ENCODE data around the gene MEIS2.
A peak's percentile ranks its signal among the peaks of the same experiment; 100 is the strongest.

MEIS2 gene

DNA sequence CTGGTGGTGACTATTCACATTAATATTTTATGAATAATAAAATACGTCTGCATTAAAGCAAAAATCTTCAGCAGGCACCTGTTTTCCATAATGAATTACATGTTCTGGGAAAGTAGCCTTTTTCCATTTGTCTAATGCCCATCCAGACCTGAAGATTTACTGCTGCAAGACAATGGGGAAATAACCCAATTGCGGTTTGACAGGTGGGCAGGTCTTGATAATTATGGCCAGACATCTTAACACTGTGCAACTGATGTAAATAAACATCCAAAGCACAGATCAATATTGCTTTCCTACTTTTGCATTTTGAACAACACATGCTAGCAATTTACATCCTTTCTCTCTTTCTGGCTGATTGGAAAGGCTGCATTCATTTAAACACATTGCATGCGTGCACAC is 173.9 kb downstream of the MEIS2 start:
- DNase-seq (ENCODE audit: low spot score): no peak

DNA sequence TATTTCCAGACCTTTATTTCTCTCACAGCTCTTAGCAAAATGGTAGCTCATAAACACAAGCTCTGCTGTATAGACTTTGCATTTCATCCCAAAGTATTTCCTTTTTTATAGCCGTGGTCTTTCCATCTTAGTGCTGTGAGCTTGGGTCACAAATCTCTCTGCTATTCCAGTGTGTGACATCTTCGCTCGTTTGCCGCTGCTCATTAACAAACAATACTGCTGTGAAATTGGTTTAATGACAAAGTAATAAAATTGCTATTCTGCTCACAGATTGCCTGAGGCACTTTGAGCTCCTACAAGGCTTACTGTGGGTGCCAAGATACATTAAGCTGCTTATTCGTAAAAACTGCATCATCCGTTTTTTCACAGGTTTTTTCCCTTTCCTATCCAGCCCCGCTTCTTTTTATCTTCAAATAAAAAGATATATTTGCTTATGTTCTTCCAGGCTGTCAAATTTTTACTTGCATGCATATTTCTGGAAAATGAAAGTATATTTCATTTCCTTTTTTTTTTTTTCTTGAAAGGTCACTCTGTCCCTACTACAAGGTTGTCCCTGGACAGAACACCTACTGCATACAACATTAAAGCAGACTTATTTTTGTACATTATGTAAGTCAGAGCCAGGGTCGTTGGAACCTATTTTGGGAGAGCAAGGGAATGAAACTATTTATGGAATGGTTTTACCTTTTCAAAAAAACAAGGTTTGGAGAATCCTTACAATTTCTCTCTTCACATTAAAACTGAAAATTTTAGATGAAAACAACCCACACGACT is 174.5 kb downstream of the MEIS2 start:
- DNase-seq (ENCODE audit: low spot score): no peak

DNA sequence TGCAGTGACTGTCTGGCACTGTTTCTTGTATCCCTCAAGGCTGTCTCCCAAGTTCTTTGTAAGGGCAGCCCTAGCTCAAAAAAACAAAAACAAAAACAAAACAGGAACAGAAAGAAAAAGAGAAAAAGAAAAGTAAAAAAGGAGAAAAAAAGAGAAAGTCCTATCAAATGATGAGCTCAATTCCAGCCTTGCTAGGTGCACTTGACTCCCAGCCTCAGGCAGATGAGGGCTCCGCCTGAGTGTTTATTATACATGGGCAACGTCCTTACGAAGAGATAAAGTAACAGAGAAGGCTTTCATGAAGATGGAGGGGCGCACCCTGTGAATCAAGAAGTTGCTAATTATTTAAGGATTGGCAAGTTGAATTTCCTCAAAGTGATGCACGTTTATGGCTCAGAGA is 175.3 kb downstream of the MEIS2 start:
- no peak for DNase-seq (ENCODE audit: low spot score)

DNA sequence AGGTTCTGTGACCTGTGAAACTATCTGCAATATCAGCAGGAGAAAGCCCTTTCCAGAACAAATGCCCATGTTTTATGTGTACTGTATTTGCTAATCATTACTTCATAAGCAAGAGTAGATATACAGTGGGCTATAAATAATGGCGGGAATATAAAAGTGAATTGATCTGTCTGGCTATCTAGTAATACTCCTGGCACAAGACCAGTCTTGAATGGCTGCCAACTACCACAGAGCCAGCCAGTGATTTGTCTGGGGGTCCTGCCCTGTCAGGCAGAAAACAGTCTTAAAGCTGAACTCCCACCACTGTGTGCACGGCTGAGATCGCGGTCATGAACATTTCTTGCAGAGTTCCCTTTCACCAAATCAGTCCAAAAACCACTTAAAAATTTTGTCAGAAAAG is 176.3 kb downstream of the MEIS2 start:
- no peak for DNase-seq (ENCODE audit: low spot score)

DNA sequence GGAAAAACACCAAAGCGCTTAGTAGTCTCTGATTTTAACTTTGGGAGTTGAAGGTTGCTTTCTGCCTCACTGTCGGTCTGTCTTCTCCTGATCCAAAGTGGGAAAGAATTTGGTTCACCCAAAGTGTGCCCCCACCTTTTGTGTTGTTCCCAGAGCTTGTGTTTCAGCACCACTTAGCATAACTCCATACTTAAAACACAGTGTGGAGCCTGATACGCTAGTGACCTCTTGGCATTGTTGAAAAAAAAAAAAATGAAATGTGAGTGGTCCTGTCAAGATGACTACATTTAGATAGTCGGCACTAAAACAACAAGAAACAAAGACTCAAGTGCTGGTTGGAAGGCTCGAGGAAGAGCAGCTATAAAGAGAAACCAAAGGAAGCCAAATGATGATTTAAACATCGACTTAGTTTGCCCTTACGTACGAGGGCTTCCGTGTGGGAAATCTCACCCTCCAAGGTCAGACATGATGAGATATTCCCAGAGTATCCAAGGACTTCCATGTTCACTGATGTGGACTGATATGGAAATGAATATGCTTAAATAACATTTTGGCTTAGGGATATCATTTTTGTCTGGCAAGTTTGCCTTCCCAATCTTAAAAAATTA is 178.8 kb downstream of the MEIS2 start:
- no peak for DNase-seq (ENCODE audit: low spot score)

DNA sequence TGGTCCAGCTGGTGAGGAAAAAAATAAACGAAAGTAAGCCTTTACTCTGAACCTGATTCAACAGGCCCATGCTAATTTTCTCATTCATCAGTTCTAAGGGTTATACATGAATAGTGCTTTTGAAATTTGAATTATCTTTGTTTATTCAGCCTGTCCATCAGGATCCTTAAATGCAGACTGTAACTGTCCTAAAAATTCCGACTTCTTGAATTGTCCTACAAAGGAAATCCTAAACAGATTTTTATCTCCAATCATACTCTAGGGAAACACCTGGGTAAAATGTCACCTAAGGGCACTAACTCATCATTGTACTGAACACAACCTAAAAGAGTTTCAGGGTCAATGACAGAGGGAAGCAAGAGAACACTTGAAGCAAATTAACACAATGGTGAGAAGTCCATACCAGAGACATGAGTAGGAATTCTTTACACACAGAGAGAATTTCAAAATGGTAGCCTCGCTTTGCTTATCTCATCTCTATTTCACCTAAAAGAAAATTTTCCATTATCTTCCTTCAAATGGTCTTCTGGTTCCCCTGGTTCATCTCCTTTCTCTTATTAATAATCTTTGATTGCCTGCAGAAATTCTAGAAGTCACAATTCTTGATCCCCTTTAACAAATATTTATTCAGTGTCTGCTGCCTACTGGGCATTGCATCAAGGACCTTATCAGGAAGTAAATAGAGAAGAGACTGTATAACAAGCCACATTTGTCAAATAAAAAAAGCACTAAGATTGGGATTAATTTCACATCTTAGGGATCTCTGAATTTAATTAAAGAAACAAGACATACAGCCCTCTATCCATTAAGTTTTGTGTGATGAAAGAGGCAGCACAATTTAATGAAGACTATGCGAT is 182.7 kb downstream of the MEIS2 start:
- no peak for DNase-seq (ENCODE audit: low spot score)

DNA sequence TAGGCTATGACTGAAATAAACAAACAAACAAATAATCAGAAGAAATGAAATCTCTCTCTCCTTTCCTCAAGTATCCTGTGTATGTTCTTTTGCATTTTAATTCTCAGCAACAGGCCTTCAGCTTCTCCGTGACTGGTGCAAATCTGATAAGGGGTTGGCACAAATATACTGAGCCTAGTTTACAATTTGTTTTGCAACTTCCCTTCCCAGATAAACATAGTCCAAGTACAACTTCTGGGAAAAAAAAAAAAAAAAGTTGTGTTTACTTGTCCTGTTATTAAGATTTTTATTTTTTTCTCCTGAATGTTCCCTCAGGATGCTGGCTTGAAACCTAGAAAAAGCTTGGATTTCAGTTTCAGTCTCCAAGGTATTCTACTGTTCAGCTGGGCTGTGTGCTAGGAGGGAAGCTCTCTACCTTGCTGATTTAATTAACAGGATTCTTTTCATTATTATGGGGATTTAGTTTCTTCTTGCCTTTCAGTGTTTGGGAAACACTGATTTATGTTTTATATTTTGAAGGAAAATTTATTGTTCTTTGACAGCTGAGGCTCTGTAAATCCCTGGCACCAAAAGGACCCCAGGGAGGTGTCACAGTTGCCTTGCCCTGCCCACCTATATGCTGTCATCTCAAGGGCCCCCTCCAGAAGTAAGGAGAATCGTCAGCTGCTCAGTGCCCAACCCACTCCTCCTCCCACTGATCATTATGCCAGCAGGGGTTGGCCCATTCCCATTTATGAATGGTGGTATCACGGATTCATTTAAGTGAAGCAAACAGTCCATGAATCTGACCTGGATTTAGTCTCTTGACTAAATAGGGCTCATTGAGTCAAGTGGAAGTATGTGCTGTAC is 185.2 kb downstream of the MEIS2 start:
- DNase-seq (ENCODE audit: low spot score): no peak

DNA sequence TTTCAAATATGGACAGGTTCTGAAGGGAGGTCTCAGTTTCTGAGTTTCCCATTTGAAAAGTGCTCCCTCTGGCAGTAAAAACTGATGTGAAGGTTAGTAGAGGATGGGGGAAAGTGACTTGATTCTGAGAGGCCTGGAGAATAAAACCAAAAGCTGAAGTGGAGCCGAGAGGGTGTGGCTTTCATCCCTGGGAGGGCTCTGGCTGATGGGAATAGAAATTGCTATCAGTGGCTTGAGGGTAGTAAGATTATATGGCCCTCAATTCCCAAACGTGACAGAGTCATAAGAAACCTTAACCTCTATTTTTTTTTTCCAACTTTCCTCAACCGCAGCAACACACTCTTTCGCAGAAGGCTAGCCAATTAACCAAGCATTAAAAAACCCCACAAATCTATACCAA is 185.9 kb downstream of the MEIS2 start:
- DNase-seq (ENCODE audit: low spot score): no peak

DNA sequence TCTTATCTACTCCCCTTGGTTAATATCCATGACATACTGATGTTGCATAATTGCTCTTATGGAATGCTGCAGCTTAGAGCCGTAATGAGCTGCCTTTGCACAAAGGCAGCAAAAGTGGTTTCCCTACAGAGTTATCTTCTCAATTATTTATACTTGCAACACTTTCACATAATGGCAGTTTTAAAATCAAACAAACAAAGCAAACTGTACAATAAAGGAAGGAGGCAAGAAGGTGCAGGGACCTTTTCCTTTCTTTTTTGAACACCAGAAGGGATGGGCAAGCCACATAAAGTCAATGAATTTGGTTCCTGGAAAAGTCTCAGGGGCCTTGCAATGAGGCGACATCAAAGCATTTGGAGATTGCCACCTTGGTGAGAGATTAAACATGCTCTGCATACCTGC is 188.0 kb downstream of the MEIS2 start:
- DNase-seq (ENCODE audit: low spot score): no peak

DNA sequence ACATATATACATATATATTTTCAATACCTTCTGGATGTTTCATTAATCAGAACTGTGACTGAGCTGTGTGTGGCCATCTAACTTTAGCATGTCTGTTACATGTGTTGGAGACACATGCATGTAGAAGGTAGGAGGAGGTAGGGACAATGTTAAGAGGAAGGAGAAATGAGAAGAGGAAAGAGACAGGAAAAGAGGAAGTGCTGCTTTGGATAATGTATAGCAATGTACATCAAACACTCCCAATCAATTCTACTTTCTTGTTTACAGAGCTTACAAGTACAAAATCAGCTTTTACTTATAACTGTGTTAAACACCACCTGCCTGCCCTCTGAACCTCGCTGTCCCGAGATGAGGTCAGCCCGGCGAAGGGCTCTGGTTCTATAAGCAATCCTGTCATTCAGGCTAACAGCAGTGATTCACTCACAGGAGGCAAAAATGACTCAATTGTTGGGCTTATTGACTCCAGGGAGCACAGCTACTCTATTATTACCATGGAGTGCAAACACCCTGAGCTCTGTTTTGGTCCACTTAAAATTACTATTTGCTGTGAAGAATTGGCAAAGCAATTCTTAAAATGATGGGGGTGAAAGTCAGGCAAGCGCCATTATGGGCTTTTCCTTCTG is 188.9 kb downstream of the MEIS2 start:
- peak; percentile 34 for DNase-seq (ENCODE audit: low spot score)

DNA sequence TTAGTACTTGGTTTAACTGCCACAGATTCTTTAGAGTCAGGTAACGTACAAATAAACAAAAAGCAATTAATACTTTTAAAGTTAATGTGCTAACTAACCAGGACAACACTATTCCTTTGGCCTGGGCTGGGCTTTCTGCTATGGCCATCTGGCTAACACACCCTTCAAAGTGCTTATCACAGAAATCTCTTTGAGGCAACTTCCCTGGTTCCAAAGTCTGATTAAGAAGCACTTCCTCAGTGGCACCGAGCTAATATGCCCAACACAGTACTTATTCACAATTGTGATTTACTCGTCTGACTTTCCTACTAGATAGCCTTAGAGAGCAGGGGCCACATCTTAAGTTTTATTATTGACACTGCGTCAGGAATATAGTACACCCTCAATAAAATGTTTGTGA is 191.4 kb downstream of the MEIS2 start:
- DNase-seq (ENCODE audit: low spot score): no peak

DNA sequence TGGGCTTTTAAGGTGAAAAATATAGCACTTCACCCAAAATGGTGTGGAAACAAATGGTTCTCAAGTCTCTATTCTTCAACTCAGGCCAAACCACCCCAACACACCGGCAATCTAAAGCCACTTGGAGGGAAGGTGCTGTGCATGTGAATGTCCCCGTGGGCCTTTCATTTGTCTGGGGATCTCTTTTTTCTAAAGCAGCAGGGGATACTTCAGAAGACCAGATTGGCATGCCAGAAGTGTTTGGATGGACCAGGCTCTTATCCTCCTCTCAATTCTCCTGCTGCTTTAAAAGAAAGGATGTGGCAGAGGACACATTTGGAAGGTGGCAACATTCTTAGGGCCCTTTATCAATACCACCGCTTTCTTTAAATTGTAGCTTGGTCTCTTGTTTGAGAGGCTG is 193.1 kb downstream of the MEIS2 start:
- no peak for DNase-seq (ENCODE audit: low spot score)

DNA sequence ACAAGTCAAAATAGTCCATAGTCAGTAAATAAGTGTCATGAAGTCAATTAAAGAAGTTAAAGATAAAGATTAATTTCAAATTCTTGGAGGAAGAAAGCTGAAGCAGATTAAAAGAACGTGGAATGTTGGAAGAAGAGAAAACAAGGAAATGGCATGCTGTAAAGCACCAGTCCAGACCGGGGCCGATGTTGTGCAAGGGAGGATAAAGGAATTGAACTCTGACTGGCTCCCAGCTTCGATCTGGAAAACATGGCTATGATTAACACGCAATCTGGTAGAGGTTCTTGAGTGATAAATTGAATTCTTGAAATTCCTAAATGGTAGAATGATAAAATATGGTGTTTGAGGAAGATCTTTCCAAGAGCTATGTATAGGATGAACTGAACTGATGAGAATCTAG is 194.4 kb downstream of the MEIS2 start:
- DNase-seq (ENCODE audit: low spot score): no peak

DNA sequence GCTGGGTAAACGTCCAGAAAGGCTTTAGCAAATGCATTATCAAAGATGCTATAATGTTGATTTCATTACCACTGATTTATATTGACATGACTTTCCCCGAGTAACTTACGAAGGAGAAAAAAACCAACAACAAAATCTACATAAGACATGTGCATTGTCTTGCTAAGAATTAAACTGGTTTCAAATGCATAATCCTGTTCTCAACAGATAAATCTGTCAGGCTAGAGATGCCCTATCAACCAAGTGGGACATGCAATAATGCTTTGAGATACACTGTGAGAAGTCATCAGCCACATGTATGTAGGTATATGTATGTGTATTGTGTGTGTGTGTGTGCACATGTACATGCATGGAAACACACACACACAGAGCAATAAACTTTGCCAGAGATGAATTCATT is 195.6 kb downstream of the MEIS2 start:
- DNase-seq (ENCODE audit: low spot score): no peak

DNA sequence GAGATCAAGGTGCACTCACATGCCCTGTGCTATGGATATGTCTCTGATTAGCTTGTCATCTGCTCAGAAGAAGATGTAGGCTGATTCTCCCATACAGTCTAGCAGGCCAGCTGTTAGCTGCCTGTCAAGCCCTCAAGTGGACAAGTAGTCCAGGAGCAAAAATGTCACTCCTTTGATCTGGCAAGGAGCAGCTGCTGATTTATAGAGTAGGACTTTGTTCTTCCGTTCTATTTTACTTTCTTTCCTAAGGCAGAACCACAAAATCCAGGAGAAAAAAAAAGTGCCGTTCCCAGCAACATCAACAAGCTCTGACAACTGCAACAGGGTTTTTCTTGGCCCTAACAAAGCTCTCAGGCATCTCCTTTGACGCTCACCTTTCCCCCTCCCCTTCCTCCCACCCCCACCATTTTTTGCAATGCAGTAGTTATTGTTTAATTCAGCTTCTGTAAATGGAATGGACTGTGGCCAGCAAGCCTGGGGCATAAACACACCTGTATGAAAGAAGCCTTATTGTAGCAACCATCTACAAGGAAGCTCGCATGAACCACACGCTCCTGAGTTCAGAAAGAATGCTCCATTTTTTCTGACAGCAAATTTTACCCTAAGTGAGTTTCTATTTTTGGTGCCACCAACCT is 196.3 kb downstream of the MEIS2 start:
- no peak for DNase-seq (ENCODE audit: low spot score)

DNA sequence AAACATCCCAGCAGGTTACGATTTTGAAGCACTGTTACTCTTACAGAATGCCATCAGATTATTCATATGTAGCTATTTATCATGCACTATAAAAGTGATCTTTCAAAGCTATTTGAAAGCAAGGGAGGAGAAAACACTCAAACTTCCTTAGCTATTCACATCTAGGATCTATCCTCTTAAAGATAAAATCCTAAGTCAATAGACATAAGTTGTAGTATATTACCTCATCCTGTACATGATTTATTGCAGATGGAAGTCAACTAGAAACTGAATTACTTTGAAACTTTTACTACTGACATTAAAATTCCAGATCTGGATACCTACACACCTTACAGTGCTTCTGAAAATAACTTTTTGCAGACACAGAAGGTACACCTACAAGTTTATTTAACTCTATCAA is 197.2 kb downstream of the MEIS2 start:
- no peak for DNase-seq (ENCODE audit: low spot score)

DNA sequence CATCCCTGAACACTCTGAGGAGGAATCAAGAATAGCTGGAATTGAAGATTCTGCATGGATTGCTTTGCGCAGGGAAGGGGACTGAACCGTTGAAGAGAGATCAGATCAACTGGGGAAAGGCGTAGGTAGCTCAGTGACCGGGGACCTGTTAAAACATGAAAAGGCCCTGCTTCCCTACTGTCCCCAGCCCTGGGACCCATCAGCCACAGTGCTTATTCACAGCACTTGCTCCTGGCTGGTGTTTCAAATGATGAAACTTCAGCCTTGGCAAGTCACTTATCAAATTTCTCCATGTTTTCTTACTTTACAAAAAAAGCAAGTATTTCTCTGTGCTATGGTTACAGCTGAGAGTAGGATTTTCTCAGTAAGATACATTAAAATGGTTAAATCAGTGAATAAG is 199.3 kb downstream of the MEIS2 start:
- DNase-seq (ENCODE audit: low spot score): no peak

DNA sequence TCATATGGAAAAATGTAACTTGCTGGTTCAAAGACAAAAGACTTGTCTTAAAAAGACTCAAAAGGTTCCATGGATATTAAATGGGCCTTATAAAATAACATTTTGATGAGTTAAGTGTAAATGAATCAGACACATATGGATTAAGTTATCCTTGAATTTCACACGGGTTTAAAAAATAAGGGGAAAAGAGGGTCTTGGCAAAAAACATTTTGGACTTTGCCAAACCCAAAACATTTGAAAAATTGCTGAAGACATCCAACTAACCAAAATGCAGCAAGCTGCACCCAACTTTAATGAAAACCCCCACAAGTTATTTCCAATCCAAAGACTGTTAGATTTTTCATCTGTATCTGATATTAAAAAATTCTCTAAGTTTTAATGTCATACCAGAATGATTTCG is 200.7 kb downstream of the MEIS2 start:
- DNase-seq (ENCODE audit: low spot score): no peak

DNA sequence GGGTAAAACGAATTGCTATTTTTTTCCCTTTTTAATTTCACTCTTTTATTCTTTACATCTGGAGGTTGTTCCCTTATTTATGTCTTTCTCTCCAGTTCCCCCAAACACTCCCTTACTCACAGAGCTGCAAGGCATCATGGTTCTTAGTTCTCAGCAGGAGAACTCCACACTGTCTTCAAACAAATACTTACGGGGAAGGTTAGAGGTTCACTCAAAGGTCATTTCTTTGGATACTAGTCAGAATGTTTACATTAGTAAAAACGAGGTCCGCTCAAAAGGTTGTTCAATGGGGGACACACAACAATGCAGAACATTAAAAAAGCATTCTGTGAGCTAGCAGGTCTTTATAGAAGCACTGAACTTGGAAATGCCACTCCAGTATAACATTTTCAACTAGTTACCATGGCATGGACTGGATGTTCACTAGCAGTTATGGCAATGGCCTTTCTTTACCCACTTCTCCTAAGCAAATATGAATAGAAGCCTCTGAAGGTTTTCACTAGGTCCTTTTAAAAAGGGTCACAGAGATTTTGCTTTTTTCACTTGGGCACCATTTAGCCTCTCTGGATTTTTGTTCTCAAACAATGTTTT is 201.7 kb downstream of the MEIS2 start:
- DNase-seq (ENCODE audit: low spot score): no peak

DNA sequence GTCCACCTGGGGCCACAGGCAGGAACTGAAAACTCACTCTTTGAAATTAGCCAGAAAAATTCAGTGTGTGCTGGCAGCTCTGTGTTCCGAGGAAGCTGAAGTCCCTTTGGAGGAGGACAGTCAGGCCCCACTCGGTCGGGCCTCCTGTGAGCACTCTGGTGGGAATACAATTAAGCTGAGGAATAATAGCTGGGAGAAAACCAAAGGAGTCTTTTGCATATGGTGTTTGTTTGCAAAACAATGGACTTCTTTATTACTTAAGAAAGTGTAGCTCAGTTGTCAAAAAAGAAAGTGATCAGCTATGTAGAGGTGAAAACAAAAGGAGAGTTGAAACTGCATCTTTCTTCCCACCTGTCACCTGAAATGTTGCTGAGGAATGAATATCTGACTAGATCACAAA is 202.5 kb downstream of the MEIS2 start:
- DNase-seq (ENCODE audit: low spot score): no peak

DNA sequence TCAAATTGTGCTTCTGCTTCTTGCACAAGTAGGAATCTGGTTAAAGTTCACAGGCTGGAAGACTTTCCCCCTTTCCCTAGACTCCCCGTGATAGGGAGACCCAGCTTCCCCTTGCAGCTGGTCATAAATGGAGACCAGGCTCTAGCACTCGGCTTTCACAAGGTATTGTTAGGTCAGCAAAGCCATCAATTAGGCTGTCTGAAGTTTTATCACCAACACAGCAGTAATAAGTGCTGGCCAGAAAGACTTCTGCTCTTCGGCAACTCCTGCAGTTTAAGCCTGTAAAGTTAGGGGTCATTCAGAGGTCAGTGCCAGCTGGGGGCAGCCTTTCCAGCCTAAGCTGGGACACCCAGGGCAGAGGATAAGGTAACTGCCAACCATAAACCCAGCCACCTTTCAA is 203.4 kb downstream of the MEIS2 start:
- DNase-seq (ENCODE audit: low spot score): no peak
